Keratinocyte (primary cell): ENCODE measurements around the gene ALCAM. TPM values are rescaled to one million over a fixed set of nuclear protein-coding genes. Genes with fewer than 3 reads are reported as not detected.

ENCODE experiments used
- DNase-seq: peaks from one replicate; pipeline ENCODE4 v3.0.0-alpha.2; 2011; ENCODE audit warnings: low read depth, missing footprints, low spot score
- FAIRE-seq: peaks from 2 replicates; lab custom pipeline; 2011; peaks lifted over from hg19 to GRCh38; lab: Jason Lieb, UNC
- H2AFZ ChIP-seq: 2 replicates; pipeline ENCODE4 v1.6.0; 2012; ENCODE audit warnings: low read length, control low read depth, inconsistent platforms; ENCODE audit not compliant: control insufficient read depth
- H3K27ac ChIP-seq: 2 replicates; pipeline ENCODE4 v1.5.1; 2011; ENCODE audit warnings: low read length; ENCODE audit not compliant: control insufficient read depth, insufficient read depth
- H3K27me3 ChIP-seq: 3 replicates; pipeline ENCODE4 v1.6.0; 2011; ENCODE audit warnings: low read length; ENCODE audit not compliant: control insufficient read depth, insufficient read depth; ENCODE audit errors: extremely low read depth
- H3K36me3 ChIP-seq, 2 experiments: 2 replicates in 1 of 2; 3 replicates in 1 of 2; pipeline ENCODE4 v1.5.1; 2011; ENCODE audit warnings: low read length in 2 of 2, mild to moderate bottlenecking in 1 of 2; ENCODE audit not compliant: control insufficient read depth in 2 of 2, insufficient read depth in 2 of 2; ENCODE audit errors: extremely low read depth in 1 of 2
- H3K4me1 ChIP-seq: 3 replicates; pipeline ENCODE4 v1.5.1; 2011; ENCODE audit warnings: low read length; ENCODE audit not compliant: control insufficient read depth, insufficient read depth; ENCODE audit errors: extremely low read depth
- H3K4me2 ChIP-seq: 3 replicates; pipeline ENCODE4 v1.6.0; 2011; ENCODE audit warnings: low read depth, low read length; ENCODE audit not compliant: control insufficient read depth, insufficient read depth; ENCODE audit errors: extremely low read depth
- H3K4me3 ChIP-seq, 3 experiments: fragments of 200-600 bp in 1 of 3; sonication (generic) in 1 of 3; 2 replicates in 2 of 3; 3 replicates in 1 of 3; pipeline ENCODE4 v1.5.1; 2011 to 2016; ENCODE audit warnings: low read length in 3 of 3, mild to moderate bottlenecking in 3 of 3, control low read depth in 2 of 3, inconsistent platforms in 1 of 3, low read depth in 1 of 3, mixed read lengths in 1 of 3, mixed run types in 1 of 3, moderate library complexity in 1 of 3; ENCODE audit not compliant: control insufficient read depth in 2 of 3, insufficient read depth in 2 of 3; ENCODE audit errors: extremely low read depth in 1 of 3
- H3K79me2 ChIP-seq: 2 replicates; pipeline ENCODE4 v1.6.0; 2012; ENCODE audit warnings: low read length; ENCODE audit not compliant: control insufficient read depth, insufficient read depth
- H3K9ac ChIP-seq: 3 replicates; pipeline ENCODE4 v1.6.0; 2011; ENCODE audit warnings: low read length; ENCODE audit not compliant: control insufficient read depth, insufficient read depth; ENCODE audit errors: extremely low read depth
- H3K9me1 ChIP-seq: 3 replicates; pipeline ENCODE4 v1.6.0; 2011; ENCODE audit warnings: low read length; ENCODE audit not compliant: control insufficient read depth, insufficient read depth; ENCODE audit errors: extremely low read depth
- H3K9me3 ChIP-seq: 2 replicates; pipeline ENCODE4 v1.5.1; 2012; ENCODE audit warnings: low read depth, low read length; ENCODE audit not compliant: control insufficient read depth
- H4K20me1 ChIP-seq: 3 replicates; pipeline ENCODE4 v1.6.0; 2011; ENCODE audit warnings: low read length; ENCODE audit not compliant: control insufficient read depth, insufficient read depth; ENCODE audit errors: extremely low read depth
- EZH2 ChIP-seq: IDR thresholded peaks from one replicate; pipeline ENCODE4 v1.6.1; 2012; ENCODE audit warnings: inconsistent platforms, mild to moderate bottlenecking, low read length, moderate library complexity
- dilution Hi-C: fragments of 300-500 bp; cut with MboI; formaldehyde crosslinking; loops from one replicate; pipeline ENCODE4 v1.7.0; 2020; ENCODE audit warnings: low sequenced_read_pairs; ENCODE audit not compliant: extremely low pct_ligation_motif_present
- polyA plus RNA-seq, 5 experiments: library from polyadenylated mRNA; depleted of rRNA in 3 of 5; stranded (reverse) in 3 of 5; stranded (forward) in 1 of 5; unstranded in 1 of 5; fragments of >200 nt; gene quantifications; 1 replicate in 1 of 5; 2 replicates in 3 of 5; 3 replicates in 1 of 5; pipeline versions ENCODE4 v1.2.1 to v1.2.3, GENCODE V29; 2011 to 2012; ENCODE audit warnings: missing spikeins in 2 of 5, low read depth in 1 of 5, low replicate concordance in 1 of 5
- TF ChIP-seq, protein P1 (sequence below), 3 experiments: IDR thresholded peaks in 1 of 3; conservative IDR thresholded peaks in 1 of 3; optimal IDR thresholded peaks in 1 of 3; 2 replicates in 2 of 3; 3 replicates in 1 of 3; pipeline versions ENCODE3 to v1.5.1; 2011; ENCODE audit warnings: low read length in 3 of 3, mild to moderate bottlenecking in 3 of 3, moderate library complexity in 2 of 3, control low read depth in 1 of 3, inconsistent platforms in 1 of 3; ENCODE audit not compliant: insufficient read depth in 2 of 3; ENCODE audit errors: extremely low read depth in 1 of 3

Gene ALCAM
- polyA plus RNA-seq, 1 donor (not counting 4 experiments of a cell fraction or from before 2014, with no cell fraction given) = 71.3 TPM

DNA sequence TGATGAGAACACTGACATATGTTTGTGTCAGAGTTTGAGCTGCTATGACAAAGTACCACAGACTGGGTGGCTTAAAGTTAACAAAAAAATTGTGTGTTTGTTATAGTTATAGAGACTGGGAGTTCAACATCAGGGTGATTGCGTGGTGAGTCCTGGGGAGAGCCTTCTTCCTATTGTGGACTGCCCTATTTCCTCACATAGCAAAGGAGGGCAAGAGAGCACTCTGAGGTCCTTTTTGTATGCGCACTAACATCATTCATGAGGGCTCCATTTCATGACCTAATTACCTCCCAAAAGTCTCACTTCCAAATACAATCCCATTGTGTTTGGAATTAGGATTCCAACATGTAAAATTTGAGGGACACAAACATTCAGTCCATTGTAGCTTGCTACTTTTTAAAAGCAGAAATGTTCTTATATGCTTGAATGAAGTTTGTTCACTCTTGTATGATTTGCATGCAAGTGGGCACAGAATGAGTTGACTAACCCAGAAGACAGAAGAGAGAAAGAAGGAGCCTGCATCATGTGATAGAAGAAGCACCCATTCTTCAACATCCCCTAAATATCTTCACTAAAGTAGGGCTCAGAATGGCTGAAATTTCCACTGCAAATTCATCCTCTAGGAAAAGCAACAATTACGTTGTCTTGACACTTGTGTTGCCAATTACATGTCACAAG lies 18.9 kb upstream of the ALCAM start:
- H2AFZ ChIP-seq = no peak overlapping the region
- H3K36me3 ChIP-seq = no peaks in the 10 kb centered on the region
- FAIRE-seq (no peak), DNase-seq (no peak)
- H3K27ac ChIP-seq = no peak overlapping the region
- H3K4me2 ChIP-seq = no peak overlapping the region
- H3K9me3 ChIP-seq = no peaks in the 10 kb centered on the region
- no peaks in the 10 kb centered on the region for H4K20me1 ChIP-seq
- peaks cover 16% of the 10 kb centered on the region for H3K4me1 ChIP-seq
- TF ChIP-seq, protein P1, sequence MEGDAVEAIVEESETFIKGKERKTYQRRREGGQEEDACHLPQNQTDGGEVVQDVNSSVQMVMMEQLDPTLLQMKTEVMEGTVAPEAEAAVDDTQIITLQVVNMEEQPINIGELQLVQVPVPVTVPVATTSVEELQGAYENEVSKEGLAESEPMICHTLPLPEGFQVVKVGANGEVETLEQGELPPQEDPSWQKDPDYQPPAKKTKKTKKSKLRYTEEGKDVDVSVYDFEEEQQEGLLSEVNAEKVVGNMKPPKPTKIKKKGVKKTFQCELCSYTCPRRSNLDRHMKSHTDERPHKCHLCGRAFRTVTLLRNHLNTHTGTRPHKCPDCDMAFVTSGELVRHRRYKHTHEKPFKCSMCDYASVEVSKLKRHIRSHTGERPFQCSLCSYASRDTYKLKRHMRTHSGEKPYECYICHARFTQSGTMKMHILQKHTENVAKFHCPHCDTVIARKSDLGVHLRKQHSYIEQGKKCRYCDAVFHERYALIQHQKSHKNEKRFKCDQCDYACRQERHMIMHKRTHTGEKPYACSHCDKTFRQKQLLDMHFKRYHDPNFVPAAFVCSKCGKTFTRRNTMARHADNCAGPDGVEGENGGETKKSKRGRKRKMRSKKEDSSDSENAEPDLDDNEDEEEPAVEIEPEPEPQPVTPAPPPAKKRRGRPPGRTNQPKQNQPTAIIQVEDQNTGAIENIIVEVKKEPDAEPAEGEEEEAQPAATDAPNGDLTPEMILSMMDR (optimal IDR thresholded peaks at IDR 0.05 in 1 of 3, IDR thresholded peaks at IDR 0.05 in 1 of 3, conservative IDR thresholded peaks at IDR 0.05 in 1 of 3; ENCODE audit: extremely low read depth in 1 of 3, insufficient read depth in 2 of 3, low read length in 3 of 3) = no peak
- no peak for TF ChIP-seq EZH2
- no peak overlapping the region for H3K9ac ChIP-seq
- no peaks in the 10 kb centered on the region for H3K9me1 ChIP-seq
- H3K27me3 ChIP-seq = no peaks in the 10 kb centered on the region
- dilution Hi-C loops = no loop called here
- H3K4me3 ChIP-seq = no peak overlapping the region
- H3K79me2 ChIP-seq = no peaks in the 10 kb centered on the region

DNA sequence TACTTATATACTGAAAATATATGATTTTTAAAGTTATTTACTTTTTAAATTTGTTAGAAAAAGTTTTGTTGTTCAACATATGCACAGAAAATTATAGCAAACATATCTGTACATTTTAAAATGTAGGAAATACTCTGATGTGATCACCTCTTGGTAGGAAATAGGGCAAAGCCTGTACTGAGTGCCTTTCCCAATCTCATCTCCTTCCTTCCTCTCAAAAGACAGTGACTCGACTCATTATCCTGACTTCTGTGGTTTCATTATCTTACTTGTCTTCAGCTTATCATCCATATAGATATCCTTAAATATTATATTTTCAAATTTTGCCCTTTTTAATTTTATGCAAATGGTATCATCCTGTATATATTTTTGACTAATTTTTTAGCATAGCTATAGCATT lies 18.4 kb upstream of the ALCAM start:
- no peak for TF ChIP-seq EZH2
- TF ChIP-seq, protein P1 (optimal IDR thresholded peaks at IDR 0.05 in 1 of 3, IDR thresholded peaks at IDR 0.05 in 1 of 3, conservative IDR thresholded peaks at IDR 0.05 in 1 of 3; ENCODE audit: extremely low read depth in 1 of 3, insufficient read depth in 2 of 3, low read length in 3 of 3) = no peak
- DNase-seq (no peak), FAIRE-seq (no peak)
- no peaks in the 10 kb centered on the region for H4K20me1 ChIP-seq
- dilution Hi-C loops = no loop called here
- H3K9me3 ChIP-seq = no peaks in the 10 kb centered on the region
- H3K9ac ChIP-seq = no peak overlapping the region
- H3K27ac ChIP-seq = no peak overlapping the region
- H3K27me3 ChIP-seq = no peaks in the 10 kb centered on the region
- H3K79me2 ChIP-seq = no peaks in the 10 kb centered on the region
- no peak overlapping the region for H3K4me3 ChIP-seq
- no peak overlapping the region for H3K4me2 ChIP-seq
- H3K36me3 ChIP-seq = no peaks in the 10 kb centered on the region
- H3K4me1 ChIP-seq = peaks cover 22% of the 10 kb centered on the region
- no peak overlapping the region for H2AFZ ChIP-seq
- no peaks in the 10 kb centered on the region for H3K9me1 ChIP-seq
